ELR (cell line): Measurements from ENCODE around the gene ZNF548.
"Not testable (repeated sequence)": the region's sequence is repeated elsewhere in the genome, so short reads cannot be mapped to it uniquely, and the experiment has no call there.

Source experiments
- DNase-seq: peaks from one replicate; pipeline ENCODE4 v3.0.0-alpha.2; 2015; ENCODE audit warnings: low read depth

ZNF548 gene

DNA sequence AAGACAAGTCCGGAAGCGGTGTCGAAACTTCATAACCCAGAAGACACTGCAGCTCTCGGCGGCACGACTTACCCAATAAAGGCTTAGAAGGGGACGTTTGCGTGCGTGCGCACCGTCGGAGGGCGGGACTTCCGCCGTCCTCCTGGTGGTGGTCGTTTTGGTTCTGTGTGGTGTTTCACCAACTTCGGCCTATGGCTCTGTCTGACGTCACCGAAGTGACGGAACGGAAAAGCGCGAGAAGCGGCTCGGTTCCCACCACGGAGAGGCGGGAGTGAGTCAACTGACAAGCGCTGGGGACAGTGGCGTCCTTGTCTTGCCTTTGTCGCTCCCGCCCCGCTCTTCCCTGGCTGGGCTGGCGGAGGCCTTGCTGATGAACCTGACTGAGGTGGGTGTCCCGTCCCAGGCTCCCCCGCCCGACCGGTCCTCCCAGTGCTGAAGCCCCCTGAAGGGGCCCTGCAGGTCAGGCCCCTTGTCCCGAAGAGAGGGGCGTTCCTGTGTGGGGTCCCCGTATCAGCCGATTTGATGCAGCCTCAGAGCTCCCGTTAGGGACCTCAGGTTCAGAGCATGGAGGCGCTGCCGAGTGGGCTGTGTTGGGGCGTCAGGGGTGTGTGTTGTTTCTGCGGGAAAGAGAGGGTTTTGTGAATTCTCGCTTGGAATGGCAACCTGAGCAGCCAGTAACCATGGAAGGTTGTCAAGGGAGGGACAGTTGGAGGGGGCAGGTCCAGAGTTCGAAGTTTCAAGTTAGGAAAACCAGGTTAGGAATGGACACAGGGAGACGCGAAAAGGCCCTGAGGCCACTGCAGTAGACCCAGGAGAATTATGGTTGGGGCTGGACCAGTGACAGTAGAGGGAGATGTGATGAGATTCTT, at the start of gene ZNF548:
ZNF548 (plus strand) TSS at position 125 of the 869 bp plus-strand sequence; CDS start at position 371, 246 bp downstream.
- DNase-seq: peak; percentile 98

DNA sequence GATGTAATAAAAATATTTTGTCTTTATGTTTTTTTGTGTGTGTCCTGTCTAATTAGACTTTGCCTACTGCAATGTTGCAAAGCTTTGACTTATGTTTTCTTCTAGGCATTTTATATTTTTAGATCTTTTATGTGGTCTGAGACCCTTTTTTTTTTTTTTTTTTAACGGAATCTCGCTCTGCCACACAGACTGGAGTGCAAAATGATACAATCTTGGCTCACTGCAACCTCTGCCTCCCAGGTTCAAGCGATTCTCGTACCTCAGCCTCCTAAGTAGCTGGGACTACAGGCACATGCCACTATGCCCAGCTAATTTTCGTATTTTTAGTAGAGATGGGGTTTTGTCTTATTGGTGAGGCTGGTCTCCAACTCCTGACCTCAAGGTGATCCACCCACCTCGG, 47.1 kb upstream of the ZNF548 start:
- DNase-seq: no peak

DNA sequence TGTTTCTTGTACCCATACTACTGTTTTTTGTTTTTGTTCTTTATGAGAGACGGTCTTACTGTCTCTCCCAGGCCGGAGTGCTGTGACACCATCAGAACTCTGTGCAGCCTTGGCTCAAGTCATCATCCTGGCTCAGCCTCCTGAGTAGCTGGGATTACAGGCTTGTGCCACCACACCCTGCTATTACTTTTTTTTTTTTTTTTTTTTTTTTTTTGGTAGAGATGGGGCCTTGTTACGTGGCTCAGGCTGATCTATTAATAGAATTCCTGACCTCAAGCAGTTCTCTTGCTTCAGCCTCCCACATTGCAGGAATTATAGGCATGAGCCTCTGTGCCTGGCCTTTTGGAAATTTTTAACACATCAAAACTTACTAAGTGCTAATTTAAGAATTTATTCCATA, 41.5 kb upstream of the ZNF548 start:
- peak; percentile 2 for DNase-seq

DNA sequence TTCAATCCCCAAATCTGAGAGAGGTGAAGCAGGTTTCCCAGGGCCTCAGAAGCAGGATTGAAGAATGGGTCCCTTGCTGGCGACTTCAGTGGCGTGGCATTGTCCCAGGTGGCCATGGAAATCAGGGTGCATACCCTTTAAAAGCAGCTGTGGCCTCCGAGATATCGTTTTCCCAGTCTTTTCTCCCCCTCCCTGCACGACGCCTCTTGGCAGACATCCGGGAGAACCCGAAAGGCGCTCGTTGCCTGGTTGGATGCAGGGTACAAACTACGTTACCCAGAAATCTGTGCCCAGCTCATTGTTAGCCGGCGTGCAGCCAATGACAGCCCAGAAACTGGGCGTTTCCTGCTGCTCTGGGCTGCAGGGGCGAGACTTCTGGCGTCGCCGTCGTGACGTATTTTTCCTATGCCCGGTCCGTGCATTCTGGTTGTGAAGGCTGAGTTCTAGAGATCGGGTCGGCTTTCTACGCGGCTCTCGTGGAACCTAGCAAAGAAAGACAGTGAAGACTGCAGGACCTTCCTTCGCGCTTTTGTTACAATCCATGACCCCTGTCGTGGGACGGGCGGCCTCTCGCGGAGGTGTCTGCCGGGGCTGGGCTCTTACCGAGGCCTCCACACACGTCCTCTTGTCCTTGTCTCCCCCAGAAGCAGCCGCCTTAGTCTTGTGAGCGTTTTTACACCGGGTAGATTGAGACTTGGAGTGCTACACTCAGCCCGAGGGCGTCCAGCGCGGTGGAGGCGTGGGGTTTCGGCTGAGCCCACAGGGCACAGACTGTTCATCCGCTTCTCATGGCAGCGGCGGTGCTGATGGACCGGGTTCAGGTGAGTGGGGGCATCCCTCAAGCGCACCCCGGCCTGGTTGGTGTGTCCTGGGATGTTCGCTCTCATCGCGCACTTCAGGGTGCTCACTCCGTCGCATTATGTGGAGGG, 38.5 kb upstream of the ZNF548 start, which contains the start of gene ZNF304:
ZNF304 (plus strand) TSS at position 395 of the 929 bp plus-strand sequence; CDS start at position 789, 394 bp downstream.
- DNase-seq: peak; percentile 94

DNA sequence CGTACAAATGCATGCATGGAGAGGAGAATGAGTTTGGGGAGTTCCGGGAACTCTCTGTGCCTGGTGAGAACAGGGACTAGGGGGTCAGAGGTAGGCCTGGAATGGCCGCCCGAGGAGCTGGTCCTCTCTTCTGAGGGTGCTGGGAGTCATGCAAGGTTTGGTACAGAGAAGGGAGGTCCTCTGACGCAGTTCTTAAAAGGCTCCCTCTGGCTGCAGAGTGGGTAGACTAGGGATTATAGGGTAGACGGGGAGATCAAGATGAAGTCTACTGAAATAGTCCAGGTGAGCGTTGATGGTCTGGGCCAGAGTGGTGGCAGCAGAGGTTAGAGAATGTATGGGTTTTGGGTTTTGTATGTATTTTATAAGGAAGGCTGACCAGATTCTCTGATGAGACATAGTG, 37.8 kb upstream of the ZNF548 start:
- DNase-seq: peak; percentile 36

DNA sequence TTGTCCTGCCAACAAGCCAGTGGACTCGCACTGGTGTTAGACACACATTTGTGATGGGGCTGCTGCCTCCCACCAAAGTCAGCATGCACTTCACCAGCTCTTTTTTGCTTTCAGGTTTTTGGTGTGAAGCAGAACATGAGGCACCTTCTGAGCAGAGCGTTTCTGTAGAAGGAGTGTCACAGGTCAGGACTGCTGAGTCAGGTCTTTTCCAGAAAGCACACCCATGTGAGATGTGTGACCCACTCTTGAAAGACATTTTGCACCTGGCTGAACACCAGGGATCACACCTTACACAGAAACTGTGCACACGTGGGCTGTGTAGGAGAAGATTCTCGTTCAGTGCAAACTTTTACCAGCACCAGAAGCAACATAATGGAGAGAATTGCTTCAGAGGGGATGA, 33.7 kb upstream of the ZNF548 start:
- DNase-seq: no peak

DNA sequence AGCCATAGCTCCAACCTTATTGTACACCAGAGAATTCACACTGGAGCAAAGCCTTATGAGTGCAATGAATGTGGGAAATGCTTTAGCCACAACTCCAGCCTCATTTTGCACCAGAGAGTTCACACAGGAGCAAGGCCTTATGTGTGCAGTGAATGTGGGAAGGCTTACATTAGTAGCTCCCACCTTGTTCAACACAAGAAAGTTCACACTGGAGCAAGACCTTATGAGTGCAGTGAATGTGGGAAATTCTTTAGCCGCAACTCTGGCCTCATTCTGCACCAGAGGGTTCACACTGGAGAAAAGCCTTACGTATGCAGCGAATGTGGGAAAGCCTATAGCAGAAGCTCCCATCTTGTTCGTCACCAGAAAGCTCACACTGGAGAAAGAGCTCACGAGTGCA, 32.2 kb upstream of the ZNF548 start:
- no peak for DNase-seq

DNA sequence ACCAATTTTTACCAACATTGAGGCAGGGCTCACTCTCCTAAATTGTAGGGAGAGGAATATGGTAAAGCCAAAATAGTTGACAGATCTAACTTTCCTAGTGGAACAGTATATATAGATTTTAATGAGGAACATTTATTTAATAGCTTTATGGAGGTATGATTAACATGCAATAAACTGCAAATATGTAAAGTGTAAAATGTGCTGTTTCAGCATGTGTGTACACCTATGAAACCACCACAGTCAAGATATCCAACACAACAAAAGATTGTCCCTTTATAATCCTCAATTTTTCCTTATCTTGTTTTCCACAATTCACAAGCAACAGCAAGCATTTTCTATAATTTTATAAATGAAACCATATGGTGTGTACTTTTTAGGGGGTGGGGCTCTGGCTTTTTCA, 30.4 kb upstream of the ZNF548 start:
- no peak for DNase-seq

DNA sequence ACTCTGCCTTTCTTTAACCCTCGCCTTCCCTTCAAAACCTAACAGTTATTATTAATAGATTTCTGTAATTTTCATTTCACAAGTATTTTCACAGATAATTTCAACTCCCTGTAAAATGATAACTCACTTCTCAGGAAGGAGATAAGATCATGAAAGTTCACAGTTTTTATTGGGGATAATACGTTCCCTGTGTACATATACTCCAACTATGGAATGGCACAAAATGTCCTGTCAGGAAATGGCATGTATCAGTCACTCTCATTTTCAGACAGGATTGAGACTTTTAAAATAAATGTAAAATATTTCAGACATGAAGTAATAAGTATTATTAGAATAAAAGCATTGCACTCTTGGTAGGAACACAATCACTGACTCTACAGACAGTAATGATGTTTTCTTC, 27.2 kb upstream of the ZNF548 start:
- no peak for DNase-seq

DNA sequence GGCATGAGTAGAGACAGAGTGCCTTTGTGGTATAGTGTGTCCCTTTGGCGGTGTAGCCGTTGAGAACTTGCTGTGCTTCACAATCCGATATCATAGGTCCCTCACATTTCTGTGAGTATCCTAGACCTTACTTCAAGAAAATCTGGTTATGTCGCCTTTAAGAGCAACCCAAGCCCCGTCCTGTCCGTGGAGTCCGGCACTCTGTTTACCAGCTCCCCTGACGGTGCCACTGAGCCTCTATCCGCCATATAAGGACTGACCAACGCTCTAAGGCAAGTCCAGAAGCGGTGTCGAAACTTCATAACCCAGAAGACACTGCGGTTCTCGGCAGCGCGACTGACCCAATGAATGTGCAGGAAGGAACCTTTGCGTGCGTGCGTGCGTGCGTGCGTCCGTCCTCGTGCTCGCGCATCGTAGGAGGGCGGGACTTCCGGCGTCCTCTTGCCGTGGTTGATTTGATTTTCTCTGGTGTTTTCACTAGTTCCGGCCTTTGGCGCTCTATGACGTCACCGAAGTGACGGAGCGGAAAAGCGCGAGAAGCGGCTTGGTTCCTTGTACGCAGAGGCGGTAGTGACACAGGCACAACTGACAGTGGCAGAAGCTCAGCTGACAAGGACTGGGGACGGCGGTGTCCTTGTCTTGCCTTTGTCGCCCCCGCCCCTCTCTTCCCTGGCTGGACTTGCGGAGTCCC, 26.5 kb upstream of the ZNF548 start, which contains the start of the genes TRAPPC2B and ZNF547:
TRAPPC2B (plus strand) TSS at position 555 of the 691 bp plus-strand sequence. CDS start 1,283 bp downstream, outside the sequence.
ZNF547 (plus strand) TSS at position 555 of the 691 bp plus-strand sequence. CDS start 5,005 bp downstream, outside the sequence.
- peak; percentile 99 for DNase-seq

DNA sequence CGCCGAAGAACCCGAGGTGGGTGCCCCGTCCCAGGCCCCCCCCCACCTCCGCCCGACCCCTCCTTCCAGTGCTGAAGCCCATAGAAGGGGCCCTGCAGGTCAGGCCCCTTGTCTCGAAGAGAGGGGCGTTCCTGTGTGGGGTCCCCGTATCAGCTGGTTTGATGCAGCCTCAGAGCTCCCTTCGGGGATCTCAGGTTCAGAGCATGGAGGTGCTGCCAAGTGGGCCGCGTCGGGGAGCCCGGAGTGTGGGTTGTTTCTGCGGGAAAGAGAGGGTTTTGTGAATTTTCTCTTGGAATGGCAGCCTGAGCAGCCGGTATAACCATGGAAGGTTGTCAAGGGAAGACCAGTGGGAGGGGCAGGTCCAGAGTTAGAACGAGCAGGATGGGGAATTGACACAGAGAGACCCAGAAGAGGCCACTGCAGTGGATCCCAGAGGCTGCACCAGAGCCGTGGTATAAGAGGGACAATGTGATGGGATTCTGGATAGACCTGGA, 25.9 kb upstream of the ZNF548 start:
- DNase-seq: peak; percentile 30

DNA sequence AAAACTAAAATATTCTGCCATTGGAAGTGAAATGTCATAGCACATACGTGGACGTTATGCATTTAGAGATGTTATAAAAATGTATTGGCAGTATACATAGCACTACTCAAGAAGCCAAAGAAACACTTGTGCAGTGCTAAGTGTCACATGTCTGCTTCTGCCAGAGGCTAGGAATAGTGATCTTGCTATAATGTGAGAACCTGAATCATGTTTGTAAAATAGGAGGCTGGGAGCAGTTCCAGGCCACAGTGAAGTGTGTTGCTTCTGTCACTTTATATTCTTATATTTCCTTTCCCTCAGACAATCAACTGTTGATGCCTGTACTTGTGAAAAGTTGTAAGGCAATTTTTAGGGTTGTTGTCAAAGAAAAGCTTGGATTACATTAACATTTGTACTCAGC, 22.9 kb upstream of the ZNF548 start:
- no peak for DNase-seq

DNA sequence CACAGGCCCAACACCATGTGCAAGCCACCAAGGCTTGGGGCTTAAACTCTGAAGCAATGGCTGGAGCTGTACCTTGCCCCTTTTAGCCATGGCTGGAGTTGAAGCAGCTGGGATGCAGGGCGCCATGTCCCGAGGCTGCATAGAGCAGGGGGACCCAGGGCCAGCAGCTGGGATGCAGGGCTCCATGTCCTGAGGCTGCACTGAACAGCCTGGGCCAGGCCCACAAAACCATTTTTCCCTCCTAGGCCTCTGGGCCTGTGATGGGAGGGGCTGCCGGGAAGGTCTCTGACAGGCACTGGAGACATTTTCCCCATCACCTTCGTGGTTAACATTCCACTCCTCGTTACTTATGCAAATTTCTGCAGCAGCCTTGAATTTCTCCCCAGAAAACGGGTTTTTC, 15.5 kb upstream of the ZNF548 start:
- no peak for DNase-seq

DNA sequence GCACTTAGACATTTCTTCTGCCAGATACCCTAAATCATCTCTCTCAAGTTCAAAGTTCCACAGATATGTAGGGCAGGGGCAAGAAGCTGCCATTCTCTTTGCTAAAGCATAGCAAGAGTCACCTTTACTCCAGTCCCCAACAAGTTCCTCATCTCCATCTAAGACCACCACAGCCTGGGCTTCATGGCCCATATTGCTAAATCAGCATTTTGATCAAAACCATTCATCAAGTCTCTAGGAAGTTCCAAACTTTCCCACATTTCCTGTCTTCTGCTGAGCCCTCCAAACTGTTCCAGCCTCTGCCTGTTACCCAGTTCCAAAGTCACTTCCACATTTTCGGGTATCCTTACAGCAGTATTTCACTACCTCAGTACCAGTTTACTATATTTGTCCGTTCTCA, 15.0 kb upstream of the ZNF548 start:
- DNase-seq: not testable (repeated sequence)

DNA sequence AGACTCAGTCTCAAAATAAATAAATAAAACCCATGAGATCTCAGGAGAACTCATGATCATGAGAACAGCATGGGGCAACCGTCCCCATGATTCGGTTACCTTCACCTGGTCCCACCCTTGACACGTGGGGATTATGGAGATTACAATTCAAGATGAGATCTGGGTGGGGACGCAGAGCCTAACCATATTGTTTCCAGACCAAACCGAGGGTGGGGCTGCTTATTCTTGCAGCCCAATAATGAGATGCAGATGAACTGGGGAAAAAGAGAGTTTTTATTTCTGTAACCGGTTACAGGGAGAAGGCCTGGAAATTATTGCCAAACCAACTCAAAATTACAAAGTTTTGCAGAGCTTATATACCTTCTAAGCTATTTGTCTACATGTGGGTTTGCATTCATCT, 13.5 kb upstream of the ZNF548 start:
- DNase-seq: no peak

DNA sequence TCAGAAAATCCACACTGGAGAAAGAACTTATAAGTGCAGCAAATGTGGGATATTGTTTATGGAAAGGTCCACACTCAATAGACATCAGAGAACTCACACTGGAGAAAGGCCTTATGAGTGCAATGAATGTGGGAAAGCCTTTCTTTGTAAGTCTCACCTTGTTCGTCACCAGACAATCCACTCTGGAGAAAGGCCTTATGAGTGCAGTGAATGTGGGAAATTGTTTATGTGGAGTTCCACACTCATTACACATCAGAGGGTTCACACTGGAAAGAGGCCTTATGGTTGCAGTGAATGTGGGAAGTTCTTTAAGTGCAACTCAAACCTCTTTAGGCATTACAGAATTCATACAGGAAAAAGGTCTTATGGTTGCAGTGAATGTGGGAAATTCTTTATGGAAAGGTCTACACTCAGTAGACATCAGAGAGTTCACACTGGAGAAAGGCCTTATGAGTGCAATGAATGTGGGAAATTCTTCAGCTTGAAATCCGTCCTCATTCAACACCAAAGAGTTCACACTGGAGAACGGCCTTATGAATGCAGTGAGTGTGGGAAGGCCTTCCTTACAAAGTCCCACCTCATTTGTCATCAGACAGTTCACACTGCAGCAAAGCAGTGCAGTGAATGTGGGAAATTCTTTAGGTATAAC, 12.0 kb upstream of the ZNF548 start:
- no peak for DNase-seq

DNA sequence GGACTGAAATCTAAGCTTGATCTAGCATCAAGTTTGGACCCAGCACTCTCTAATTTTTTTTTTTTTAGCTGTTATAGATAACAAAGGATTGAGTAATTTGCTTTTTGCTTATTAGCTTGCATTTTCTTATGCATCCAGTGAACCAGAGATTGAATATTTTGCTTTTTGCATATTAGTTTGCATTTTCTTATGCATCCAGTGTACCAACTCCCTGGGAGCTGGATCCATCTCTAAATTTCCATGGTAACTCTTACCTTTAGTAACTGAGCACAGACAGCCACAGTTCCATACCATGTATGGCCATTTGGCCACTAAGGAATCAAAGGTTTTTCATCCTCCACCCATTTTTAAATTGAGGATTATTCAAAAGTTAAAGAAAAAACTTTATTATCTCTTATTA, 8.7 kb upstream of the ZNF548 start:
- no peak for DNase-seq

DNA sequence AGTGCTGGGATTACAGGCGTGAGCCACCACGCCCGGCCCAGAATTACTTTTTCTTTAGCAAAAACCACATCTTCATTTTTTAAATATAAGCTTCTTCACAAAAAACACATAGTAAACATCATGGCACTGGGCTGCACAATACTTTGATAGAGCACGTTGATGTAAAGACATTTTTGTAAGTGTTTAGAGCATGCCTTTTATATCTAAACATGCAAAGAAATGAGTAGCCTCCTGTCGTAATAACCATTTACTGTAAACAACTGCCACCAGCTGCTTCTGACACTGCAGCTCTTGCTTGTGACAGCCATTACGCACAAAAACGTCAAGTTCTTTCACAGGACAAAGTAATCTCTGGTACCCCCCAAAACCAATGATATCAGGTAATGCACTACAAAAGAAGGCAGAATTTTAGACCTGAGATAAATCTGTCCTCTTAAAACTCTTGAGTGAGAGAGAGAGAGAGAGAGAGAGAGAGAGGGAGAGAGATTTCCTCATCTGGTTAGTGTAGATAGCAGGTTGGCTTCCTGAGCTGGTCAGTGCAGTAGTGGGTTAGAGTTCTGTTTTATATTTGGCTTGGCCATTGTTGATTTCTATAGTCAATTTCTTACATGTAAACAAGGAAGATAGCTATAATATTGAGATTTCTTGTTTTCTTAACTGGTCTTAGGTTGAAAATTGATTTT, 6.7 kb upstream of the ZNF548 start:
- no peak for DNase-seq

DNA sequence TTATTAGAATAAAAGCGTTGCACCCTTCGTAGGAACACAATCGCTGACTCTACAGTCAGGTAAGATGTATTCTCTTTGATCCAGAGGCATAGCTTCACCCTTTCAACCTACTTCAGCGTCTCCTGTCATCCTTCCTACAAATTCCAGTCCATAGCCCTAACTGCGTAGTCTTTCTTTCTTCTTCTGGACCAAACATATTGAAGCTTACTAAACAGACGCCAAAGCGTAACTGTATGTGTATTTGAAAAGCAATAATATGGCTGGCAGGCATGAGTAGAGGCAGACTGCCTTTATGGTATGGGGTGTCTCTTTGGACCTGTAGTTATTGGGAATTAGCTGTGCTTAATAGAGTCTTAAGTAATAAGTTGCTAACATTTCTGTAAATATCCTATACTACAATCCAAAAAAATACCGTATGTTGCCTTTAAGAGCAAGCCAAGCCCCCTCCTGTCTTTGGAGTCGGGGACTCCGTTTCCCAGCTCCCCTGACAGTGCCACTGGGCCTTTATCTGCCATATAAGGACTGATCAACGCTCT, 392 bp upstream of the ZNF548 start:
- DNase-seq: no peak

DNA sequence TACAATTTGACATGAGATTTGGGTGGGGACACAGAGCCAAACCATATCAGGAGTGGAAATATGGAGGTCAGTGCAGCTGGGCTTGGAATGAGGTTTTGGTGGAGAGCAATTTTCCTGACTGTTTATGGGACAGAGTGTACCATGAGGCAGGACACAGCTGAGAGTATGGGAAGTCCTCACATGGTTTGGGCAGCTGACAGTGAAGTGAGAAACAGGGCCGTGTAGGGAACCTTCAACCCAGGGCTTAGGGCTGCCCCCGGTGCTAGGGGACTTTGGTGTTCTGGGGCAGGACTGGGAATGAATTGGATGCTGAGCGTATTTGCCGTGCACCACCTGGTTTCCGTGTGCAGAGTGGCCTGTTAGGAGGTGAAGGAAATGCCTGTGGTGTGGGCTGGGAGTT, 6.1 kb downstream of the ZNF548 start:
- DNase-seq: no peak
